Mononuclear cell (primary cell): ENCODE data around the gene DHX38. TPM values are rescaled to one million over a fixed set of nuclear protein-coding genes. Genes with fewer than 3 reads are reported as not detected.

Experiments
- H3K27me3 ChIP-seq: 2 replicates; pipeline ENCODE4 v1.6.0; 2011; ENCODE audit warnings: low read length, control low read depth; ENCODE audit not compliant: insufficient read depth
- H3K4me1 ChIP-seq: 2 replicates; pipeline ENCODE4 v1.5.1; 2011; ENCODE audit warnings: mild to moderate bottlenecking, low read length, control low read depth; ENCODE audit not compliant: insufficient read depth
- H3K4me3 ChIP-seq: 2 replicates; pipeline ENCODE4 v1.5.1; 2011; ENCODE audit warnings: mild to moderate bottlenecking, low read length, moderate library complexity
- H3K9me3 ChIP-seq: 2 replicates; pipeline ENCODE4 v1.5.1; 2011; ENCODE audit warnings: low read depth, mild to moderate bottlenecking, control low read depth, low read length
- total RNA-seq: library from RNA; depleted of rRNA; stranded (reverse); fragments of >200 nt; gene quantifications from one replicate; pipeline ENCODE4 v1.2.3, GENCODE V29; 2012

The DHX38 gene
- total RNA-seq, 1 donor: 38.0 TPM

GRCh38 chr16:72105978-72106377 lies 12.3 kb downstream of the DHX38 start:
- Histone ChIP-seq H3K9me3 (no peaks in the 10 kb centered on the region), H3K27me3 (no peaks in the 10 kb centered on the region), H3K4me1 (no peaks in the 10 kb centered on the region), H3K4me3 (no peak overlapping the region)

GRCh38 chr16:72107371-72107770 lies 13.7 kb downstream of the DHX38 start:
- H3K9me3 ChIP-seq: no peaks in the 10 kb centered on the region
- no peak overlapping the region for H3K4me3 ChIP-seq
- H3K27me3 ChIP-seq: no peaks in the 10 kb centered on the region
- no peaks in the 10 kb centered on the region for H3K4me1 ChIP-seq

- H3K4me3 ChIP-seq: no peak overlapping the region
- H3K4me1 ChIP-seq: no peaks in the 10 kb centered on the region
Measured at GRCh38 chr16:72108353-72109102, 14.9 kb downstream of the DHX38 start.

GRCh38 chr16:72109300-72109699 lies 15.7 kb downstream of the DHX38 start:
- no peaks in the 10 kb centered on the region for H3K27me3 ChIP-seq
- H3K9me3 ChIP-seq: no peaks in the 10 kb centered on the region
- no peaks in the 10 kb centered on the region for H3K4me1 ChIP-seq
- no peak overlapping the region for H3K4me3 ChIP-seq

More at GRCh38 chr16:72108353-72109102, 14.9 kb downstream of the DHX38 start:
- Histone ChIP-seq H3K27me3 (no peaks in the 10 kb centered on the region), H3K9me3 (no peaks in the 10 kb centered on the region)

DNA sequence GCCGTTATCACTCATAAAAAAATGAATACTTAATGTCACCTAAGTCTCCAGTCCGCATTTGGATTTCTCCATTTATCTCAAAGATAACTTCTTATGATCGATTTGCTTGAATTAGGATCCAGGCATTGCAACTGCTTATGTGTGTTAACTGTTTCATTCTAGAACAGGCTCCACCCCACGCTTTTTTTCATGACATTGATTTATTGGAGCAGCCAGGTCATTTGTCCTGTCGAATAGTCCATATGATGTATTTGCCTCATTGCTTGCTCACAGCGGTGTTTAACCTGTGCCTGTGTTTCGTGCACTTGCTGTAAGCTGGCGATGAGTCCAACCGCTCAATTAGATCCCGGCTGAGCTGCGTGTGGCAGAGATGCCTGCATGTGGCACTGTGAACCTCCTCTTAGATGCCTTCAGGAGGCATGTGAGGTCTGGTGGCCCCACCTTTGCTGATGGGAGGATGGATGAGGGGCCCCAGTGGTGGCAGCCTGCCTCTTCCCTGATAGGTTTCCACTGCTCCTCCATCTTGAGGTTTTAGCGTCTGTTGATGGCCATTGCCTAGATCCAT lies 16.4 kb downstream of the DHX38 start:
- Histone ChIP-seq H3K4me3 (no peak overlapping the region), H3K4me1 (no peaks in the 10 kb centered on the region), H3K9me3 (no peaks in the 10 kb centered on the region), H3K27me3 (no peaks in the 10 kb centered on the region)

GRCh38 chr16:72110662-72111615 lies 17.3 kb downstream of the DHX38 start:
- H3K27me3 ChIP-seq: no peaks in the 10 kb centered on the region
- H3K4me3 ChIP-seq: no peak overlapping the region
- H3K4me1 ChIP-seq: no peaks in the 10 kb centered on the region
- no peaks in the 10 kb centered on the region for H3K9me3 ChIP-seq

- Histone ChIP-seq H3K4me3 (no peak overlapping the region), H3K4me1 (no peaks in the 10 kb centered on the region), H3K27me3 (no peaks in the 10 kb centered on the region), H3K9me3 (no peaks in the 10 kb centered on the region)
Measured at GRCh38 chr16:72111657-72112451, 18.2 kb downstream of the DHX38 start.

- Histone ChIP-seq H3K9me3 (no peaks in the 10 kb centered on the region), H3K4me1 (no peaks in the 10 kb centered on the region), H3K27me3 (no peaks in the 10 kb centered on the region), H3K4me3 (no peak overlapping the region)
Measured at GRCh38 chr16:72112452-72112792, 18.8 kb downstream of the DHX38 start.

GRCh38 chr16:72112906-72113615 lies 19.4 kb downstream of the DHX38 start:
- Histone ChIP-seq H3K4me3 (no peak overlapping the region), H3K9me3 (no peaks in the 10 kb centered on the region), H3K27me3 (no peaks in the 10 kb centered on the region), H3K4me1 (no peaks in the 10 kb centered on the region)

DNA sequence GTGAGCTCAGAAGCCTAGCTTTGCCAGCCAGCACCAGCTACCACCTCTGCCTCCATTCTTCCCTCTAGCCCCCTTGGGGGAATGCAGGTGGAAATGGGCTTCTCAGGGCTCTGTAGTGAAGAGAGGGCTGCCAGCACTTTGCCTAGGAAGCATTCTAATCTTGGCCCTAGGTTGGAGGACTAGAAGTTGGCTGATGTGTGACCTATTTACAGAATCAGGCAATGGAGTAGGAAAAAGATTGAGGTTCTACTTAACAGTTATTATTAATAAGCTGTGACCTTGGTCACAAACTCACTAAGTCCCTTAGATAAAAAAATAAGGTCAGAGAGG lies 19.9 kb downstream of the DHX38 start:
- Histone ChIP-seq H3K4me1 (no peaks in the 10 kb centered on the region), H3K27me3 (no peaks in the 10 kb centered on the region), H3K4me3 (no peak overlapping the region), H3K9me3 (no peaks in the 10 kb centered on the region)

DNA sequence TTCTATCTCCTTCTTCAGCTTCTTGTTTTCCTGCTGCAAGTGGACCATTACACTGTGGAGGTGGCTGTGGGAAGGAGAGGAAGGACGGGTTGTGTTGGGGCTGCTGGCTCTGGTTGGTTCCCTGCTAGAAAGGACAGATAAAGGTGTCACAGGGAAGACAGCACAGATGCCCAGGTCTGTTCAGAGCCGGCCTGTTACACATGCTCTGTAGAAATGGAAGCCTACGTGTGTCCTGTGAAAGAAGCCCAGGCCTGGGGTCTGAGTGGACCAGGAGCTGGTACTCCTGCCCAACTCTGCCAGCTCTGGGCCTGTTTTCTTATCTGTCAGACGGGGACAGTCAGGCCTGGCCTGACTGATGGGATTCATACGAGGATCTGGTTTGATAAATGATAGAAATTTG lies 26.4 kb downstream of the DHX38 start:
- H3K4me1 ChIP-seq: peaks cover 3% of the 10 kb centered on the region
- H3K27me3 ChIP-seq: no peaks in the 10 kb centered on the region
- H3K4me3 ChIP-seq: no peak overlapping the region
- no peaks in the 10 kb centered on the region for H3K9me3 ChIP-seq

DNA sequence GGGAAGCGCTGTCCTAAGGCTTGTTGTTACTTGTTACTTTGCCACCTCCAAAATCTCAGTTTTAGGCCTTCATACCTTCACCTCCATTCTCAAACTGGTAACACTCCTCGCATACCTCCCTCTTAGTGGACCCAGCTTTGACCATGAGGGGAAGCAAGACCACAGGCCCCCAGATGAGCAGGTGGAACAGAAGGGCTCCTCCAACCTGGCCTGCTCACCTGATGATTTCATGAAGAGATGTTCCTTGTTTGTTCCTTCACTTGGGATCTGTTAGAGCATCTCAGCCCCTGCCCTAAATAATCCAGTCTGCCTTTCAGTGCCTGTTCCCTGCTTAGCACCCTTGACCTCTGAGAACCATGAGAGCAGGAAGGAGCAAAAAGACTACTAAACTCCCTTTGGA lies 28.7 kb downstream of the DHX38 start:
- H3K4me3 ChIP-seq: no peak overlapping the region
- no peaks in the 10 kb centered on the region for H3K27me3 ChIP-seq
- H3K4me1 ChIP-seq: peaks cover 19% of the 10 kb centered on the region
- H3K9me3 ChIP-seq: no peaks in the 10 kb centered on the region

- no peaks in the 10 kb centered on the region for H3K27me3 ChIP-seq
- H3K4me1 ChIP-seq: peaks cover 19% of the 10 kb centered on the region
- H3K9me3 ChIP-seq: no peaks in the 10 kb centered on the region
- no peak overlapping the region for H3K4me3 ChIP-seq
Measured at GRCh38 chr16:72122916-72123315, 29.3 kb downstream of the DHX38 start.

DNA sequence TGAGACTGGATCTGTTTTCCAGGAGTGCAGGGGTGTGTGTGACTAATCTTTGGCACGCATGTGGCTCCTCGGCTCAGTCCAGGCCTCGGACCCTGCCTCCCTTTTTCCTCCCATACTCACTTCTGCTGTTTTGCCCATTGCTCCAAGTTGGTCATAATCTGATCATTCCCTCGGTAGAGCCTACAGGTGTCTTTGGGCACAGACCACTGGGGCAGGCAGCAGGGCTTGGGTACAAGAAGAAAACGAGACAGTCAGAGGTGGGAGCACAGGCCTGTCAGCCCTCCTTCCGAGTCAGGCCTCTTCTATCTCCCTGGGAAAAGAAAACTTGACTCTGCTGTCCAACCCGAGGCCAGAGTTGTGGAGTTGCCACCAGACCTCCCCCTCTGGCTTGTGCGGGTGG lies 29.8 kb downstream of the DHX38 start:
- H3K9me3 ChIP-seq: no peaks in the 10 kb centered on the region

More for the DNA sequence above, 29.8 kb downstream of the DHX38 start:
- peaks cover 19% of the 10 kb centered on the region for H3K4me1 ChIP-seq
- H3K4me3 ChIP-seq: no peak overlapping the region
- H3K27me3 ChIP-seq: no peaks in the 10 kb centered on the region
